HepG2 (cell line): Measurements from ENCODE around the gene TOP3B. TPM values are rescaled to one million over a fixed set of nuclear protein-coding genes. Genes with fewer than 3 reads are reported as not detected.

Experiments used
- LRRFIP1 ChIP-seq: sonication (generic); formaldehyde crosslinking; conservative IDR thresholded peaks from 2 replicates; pipeline ENCODE4 v1.4.0; 2020; ENCODE audit warnings: missing genetic modification reagents
- NAIF1 ChIP-seq: sonication (generic); formaldehyde crosslinking; IDR thresholded peaks from 2 replicates; pipeline ENCODE4 v1.5.0; 2020; ENCODE audit warnings: mild to moderate bottlenecking, missing genetic modification reagents, borderline replicate concordance
- PHF21A ChIP-seq: sonication (generic); formaldehyde crosslinking; IDR thresholded peaks from 2 replicates; pipeline ENCODE4 v1.5.0; 2020; ENCODE audit warnings: mild to moderate bottlenecking, missing genetic modification reagents
- RAD21 ChIP-seq: fragments of 450-650 bp; formaldehyde crosslinking; IDR thresholded peaks from 2 replicates; pipeline ENCODE4 v1.5.0; 2020; ENCODE audit warnings: mild to moderate bottlenecking
- RNF219 ChIP-seq: sonication (generic); formaldehyde crosslinking; IDR thresholded peaks from 2 replicates; pipeline ENCODE4 v1.5.0; 2020; ENCODE audit warnings: mild to moderate bottlenecking, missing genetic modification reagents
- XBP1 ChIP-seq: sonication (generic); formaldehyde crosslinking; IDR thresholded peaks from 2 replicates; pipeline ENCODE4 v1.5.0; 2020; ENCODE audit warnings: missing genetic modification reagents
- XRCC5 ChIP-seq: fragments of 200-400 bp; formaldehyde crosslinking; optimal IDR thresholded peaks from 2 replicates; pipeline ENCODE3; 2017; ENCODE audit warnings: mild to moderate bottlenecking, low read length
- ZBTB3 ChIP-seq: sonication (generic); formaldehyde crosslinking; IDR thresholded peaks from 2 replicates; pipeline ENCODE4 v1.4.0; 2020; ENCODE audit warnings: low read depth, mild to moderate bottlenecking, moderate library complexity, missing genetic modification reagents, borderline replicate concordance
- ZFY ChIP-seq: sonication (generic); formaldehyde crosslinking; IDR thresholded peaks from 2 replicates; pipeline ENCODE4 v1.4.0; 2020; ENCODE audit warnings: missing genetic modification reagents
- ZNF160 ChIP-seq: sonication (generic); formaldehyde crosslinking; IDR thresholded peaks from 2 replicates; pipeline ENCODE4 v1.8.0; 2022; ENCODE audit warnings: mild to moderate bottlenecking, inconsistent platforms, missing genetic modification reagents
- ZNF281 ChIP-seq: sonication (generic); formaldehyde crosslinking; IDR thresholded peaks from 2 replicates; pipeline ENCODE4 v1.4.0; 2020; ENCODE audit warnings: missing genetic modification reagents, borderline replicate concordance
- ZNF282 ChIP-seq: fragments of 450-650 bp; IDR thresholded peaks from 2 replicates; pipeline ENCODE4 v1.6.1; 2018; ENCODE audit not compliant: partially characterized antibody
- ZNF510 ChIP-seq: sonication (generic); formaldehyde crosslinking; IDR thresholded peaks from 2 replicates; pipeline ENCODE4 v1.4.0; 2020; ENCODE audit warnings: low read depth, mild to moderate bottlenecking, missing genetic modification reagents
- ZNF567 ChIP-seq: sonication (generic); formaldehyde crosslinking; IDR thresholded peaks from 2 replicates; pipeline ENCODE4 v1.8.1; 2023; ENCODE audit warnings: mild to moderate bottlenecking, missing genetic modification reagents, borderline replicate concordance
- ZNF777 ChIP-seq: sonication (generic); formaldehyde crosslinking; IDR thresholded peaks from 2 replicates; pipeline ENCODE4 v1.4.0; 2020; ENCODE audit warnings: missing genetic modification reagents
- polyA plus RNA-seq, 8 experiments: library from polyadenylated mRNA; depleted of rRNA in 3 of 8; stranded (reverse) in 7 of 8; unstranded in 1 of 8; fragments of >200 nt; fragmentation: Illumina TruSeq in 4 of 8; extraction: Trizol in 4 of 8; gene quantifications; 2 replicates each; pipeline versions ENCODE4 v1.2.1 to v1.2.3, GENCODE V29; 2011 to 2016; ENCODE audit warnings: low read depth in 4 of 8, missing spikeins in 1 of 8, mixed read lengths in 1 of 8; ENCODE audit not compliant: insufficient read depth in 1 of 8
- total RNA-seq, 5 experiments: library from RNA; depleted of rRNA; stranded (reverse); fragments of >200 nt; fragmentation: Illumina TruSeq; extraction: Trizol; gene quantifications; 2 replicates each; pipeline ENCODE4 v1.2.3, GENCODE V29; 2016; ENCODE audit warnings: low read depth in 1 of 5
- TF ChIP-seq, protein P1 (sequence below): IDR thresholded peaks from 2 replicates; pipeline ENCODE4 v1.6.1; 2016; ENCODE audit warnings: missing biosample characterization, missing genetic modification reagents, low read depth
- TF ChIP-seq, protein P2 (sequence below): sonication (generic); formaldehyde crosslinking; IDR thresholded peaks from 2 replicates; pipeline ENCODE4 v1.5.1; 2020; ENCODE audit warnings: missing genetic modification reagents, mild to moderate bottlenecking, borderline replicate concordance

Gene TOP3B
- total and polyA plus RNA-seq, 2 of the 13 experiments (the other 11 are each of a cell fraction or from before 2014, with no cell fraction given), result 28.5 to 29.7 TPM

DNA sequence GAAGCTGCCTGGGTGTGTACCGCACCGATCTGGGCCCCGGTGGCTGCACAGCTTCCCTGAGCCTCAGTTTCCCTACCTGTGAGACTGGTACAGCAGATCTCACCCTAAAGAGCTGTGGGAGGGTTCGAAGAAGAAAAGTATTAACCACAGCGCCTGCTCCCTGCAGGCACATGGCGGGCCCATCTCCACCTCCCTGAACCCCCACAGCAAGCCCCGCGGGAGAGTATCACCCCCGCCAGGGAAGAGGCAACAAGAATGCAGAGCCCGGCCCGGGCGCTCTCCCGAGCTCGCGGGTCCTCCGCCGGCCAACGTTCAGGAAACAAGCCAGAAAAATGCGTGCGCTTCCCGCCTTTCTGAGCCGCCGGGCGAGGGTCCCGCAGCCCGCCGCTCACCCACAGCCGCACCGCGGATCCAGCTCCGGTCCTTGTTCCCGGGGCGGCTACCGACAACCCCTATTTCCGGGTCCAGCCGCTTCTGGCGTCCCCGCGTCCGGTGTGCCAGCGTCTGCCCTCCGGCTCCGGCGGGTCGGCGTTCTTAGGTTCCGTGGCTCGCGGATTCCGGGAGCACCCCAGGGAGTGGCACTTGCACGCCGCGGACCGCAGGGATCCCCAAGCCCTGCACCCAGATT, at the start of gene TOP3B (continued):
- TF ChIP-seq, protein P1, sequence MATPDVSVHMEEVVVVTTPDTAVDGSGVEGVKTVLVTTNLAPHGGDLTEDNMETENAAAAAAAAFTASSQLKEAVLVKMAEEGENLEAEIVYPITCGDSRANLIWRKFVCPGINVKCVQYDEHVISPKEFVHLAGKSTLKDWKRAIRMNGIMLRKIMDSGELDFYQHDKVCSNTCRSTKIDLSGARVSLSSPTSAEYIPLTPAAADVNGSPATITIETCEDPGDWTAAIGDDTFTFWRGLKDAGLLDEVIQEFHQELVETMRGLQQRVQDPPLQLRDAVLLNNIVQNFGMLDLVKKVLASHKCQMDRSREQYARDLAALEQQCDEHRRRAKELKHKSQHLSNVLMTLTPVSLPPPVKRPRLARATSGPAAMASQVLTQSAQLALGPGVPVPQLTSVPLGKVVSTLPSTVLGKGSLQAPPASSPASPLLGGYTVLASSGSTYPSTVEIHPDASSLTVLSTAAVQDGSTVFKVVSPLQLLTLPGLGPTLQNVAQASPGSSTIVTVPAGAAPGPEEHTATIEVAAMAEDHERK (CRISPR knock-in tag), result no peak
- TF ChIP-seq XRCC5 (peak; percentile 99), XBP1 (CRISPR knock-in tag) (0 out of 2 replicates have a peak, but pooled peaks have one; percentile 81), ZNF281 (CRISPR knock-in tag) (peak; percentile 48; the same call in 1 of the 2 replicates), RNF219 (CRISPR knock-in tag) (no peak), PHF21A (CRISPR knock-in tag) (peak; percentile 82; the same call in 1 of the 2 replicates), NAIF1 (CRISPR knock-in tag) (no peak), ZBTB3 (0 out of 2 replicates have a peak, but pooled peaks have one; percentile 30), LRRFIP1 (CRISPR knock-in tag) (no peak), ZNF777 (CRISPR knock-in tag) (0 out of 2 replicates have a peak, but pooled peaks have one; percentile 44), RAD21 (CRISPR knock-in tag) (peak; percentile 61), ZNF282 (no peak), ZNF567 (CRISPR knock-in tag) (peak; percentile 25; the same call in 1 of the 2 replicates), ZNF510 (CRISPR knock-in tag) (peak; percentile 73), ZFY (CRISPR knock-in tag) (peak; percentile 71; the same call in 1 of the 2 replicates), ZNF160 (CRISPR knock-in tag) (peak; percentile 86)
- TF ChIP-seq, protein P2, sequence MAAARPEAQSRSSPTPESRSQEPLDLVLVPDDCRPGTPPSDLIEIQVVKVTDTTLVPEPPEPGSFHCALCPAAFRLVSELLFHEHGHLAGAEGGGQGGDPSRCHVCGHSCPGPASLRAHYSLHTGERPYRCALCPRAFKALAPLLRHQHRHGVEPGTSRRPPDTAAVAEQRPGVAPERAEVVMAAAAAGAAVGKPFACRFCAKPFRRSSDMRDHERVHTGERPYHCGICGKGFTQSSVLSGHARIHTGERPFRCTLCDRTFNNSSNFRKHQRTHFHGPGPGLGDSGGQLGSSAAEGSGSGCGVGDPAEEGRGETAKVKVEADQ (CRISPR knock-in tag), result peak; percentile 90
